Glomerular visceral epithelial cell (primary cell): ENCODE results near the gene PGM2.

Source experiments
- DNase-seq: peaks from one replicate; pipeline ENCODE4 v3.0.0-alpha.2; 2016; ENCODE audit errors: extremely low spot score

Gene PGM2

GRCh38 chr4:37864786-37865185, 38.3 kb downstream of the PGM2 start:
- no peak for DNase-seq

DNA sequence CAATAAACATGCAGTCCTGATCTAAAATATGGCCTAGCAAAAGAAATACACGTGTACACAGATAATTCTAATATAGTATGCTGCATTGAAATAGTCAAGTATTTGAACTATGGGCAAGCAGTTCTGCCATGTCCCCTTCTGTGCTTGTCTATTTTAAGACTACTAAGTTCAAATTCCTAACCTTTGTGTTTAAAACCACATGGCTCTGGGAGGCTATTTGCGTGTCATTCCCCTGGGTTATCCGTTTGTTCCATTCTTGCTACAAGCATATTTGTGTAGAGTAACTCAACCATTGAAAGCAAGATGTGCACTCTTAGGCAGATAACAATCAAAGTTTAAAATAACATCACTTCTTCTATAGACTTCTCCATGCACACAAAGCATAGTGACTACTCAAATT, 39.0 kb downstream of the PGM2 start:
- DNase-seq: no peak

GRCh38 chr4:37867102-37867501, 40.6 kb downstream of the PGM2 start:
- no peak for DNase-seq

GRCh38 chr4:37868238-37868637, 41.8 kb downstream of the PGM2 start:
- no peak for DNase-seq

GRCh38 chr4:37872310-37872988, 46.0 kb downstream of the PGM2 start:
- no peak for DNase-seq

DNA sequence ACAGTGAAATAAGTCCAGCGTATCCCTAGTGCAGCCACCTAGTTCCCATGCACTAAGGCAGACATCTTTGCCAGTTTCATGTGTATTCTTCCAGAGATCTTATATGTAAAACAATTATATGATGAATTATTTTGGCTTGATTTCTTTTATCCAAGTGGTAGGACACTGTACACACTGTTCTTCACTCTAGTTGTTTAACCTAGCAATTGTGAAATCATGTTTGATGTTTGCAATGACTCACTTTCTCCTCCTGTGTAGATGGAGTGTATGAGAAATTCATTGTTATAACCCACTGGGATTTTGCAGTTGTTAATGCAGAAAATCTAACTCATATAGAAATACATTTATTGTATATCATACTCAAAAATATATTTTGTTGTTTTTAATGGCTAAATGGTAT, 46.9 kb downstream of the PGM2 start:
- DNase-seq: peak; percentile 4

DNA sequence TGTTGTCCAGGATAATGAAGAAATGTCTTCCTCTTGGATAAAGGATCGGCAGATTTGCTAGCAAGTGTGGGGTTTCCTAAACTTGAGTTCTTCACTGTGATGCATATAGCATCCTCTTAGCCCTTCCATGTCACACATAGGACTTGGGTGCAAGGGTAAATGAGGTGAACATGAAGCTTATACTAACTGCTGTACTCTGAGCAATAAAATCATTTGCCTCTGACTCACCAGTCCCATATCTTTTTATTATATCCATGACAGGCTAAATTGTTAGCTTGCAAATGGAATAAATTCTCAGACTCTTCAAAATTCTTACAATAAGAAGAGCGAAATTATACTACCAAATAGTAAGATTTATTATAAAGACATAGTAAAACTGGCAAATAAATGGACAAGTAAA, 49.7 kb downstream of the PGM2 start:
- no peak for DNase-seq

GRCh38 chr4:37879365-37879764, 52.9 kb downstream of the PGM2 start:
- no peak for DNase-seq

DNA sequence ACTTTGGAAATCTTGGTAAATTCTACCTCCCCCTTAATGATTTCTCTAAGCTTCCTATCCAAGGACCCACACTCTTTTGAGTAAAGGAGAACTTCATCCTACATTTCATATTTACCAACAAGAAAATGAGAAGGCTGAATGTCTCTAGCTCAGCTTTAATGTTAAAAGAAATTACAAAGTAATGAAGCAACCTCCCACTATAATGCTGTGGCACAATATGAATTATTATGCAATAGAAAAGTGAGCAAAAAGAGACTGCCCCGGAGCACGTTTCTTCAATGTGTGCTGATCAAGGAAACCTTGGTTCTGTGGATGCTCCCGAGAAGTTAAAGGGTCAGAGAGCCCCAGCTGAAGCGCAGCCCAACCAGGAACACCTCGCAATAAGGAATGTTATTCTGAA, 55.3 kb downstream of the PGM2 start:
- no peak for DNase-seq

DNA sequence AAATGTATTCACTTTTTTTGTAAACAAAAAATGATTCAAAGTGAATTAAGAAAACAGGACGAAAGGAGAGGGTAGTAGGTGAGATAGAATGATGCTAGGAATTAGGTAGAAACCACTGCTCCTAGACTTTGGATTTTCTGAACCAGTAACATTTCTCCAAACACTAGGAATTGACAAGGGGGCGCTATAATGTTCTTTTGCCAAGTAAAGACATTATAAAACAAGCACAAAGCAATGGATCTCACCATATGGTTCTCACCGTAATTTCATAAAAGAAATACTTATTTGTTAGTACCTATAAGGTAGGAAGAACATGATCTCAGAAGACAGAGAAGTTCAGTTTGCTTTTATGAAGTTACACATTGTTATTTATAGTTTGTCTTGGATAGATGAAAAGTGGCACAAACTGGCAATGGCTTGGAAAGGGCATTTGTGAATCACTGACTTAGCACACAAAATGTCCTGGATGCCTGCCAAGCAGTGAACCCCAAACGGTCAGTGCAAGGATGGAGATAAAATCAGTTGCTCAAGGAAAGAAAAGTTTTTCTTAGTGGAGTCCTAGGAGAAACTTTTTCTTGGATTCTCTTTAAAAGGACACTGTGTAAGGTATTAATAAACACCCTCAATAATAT, 56.3 kb downstream of the PGM2 start:
- DNase-seq: peak; percentile 19

DNA sequence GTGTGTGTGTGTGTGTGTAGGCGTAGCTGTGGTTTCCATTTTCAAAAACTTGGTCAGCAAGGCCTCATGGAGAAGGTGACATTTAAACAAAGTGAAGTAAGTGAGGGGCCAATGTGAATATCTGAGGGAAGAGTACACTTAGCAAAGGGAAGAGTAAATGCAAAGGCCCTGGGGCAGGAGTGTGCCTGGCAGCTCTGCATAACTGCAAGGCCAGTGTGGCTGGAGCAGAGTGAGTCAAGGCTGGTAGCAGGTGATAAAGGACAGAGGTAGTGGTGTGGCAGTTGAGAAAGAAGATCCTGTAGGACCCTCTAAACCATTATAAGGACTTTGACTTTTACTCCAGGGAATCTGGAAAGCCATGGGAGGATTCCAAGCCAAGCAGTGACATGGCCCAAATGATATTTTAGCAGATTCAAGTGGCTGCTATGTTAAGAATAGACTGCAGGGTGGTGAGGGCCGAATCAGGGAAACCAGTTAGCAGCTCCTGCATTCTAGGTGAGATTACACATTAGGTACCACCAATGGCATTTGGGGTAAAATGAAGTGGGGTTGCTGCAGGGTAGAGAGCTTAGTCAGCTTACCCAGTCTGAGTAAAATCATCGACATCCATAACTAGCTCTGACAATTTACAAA, 58.5 kb downstream of the PGM2 start:
- DNase-seq: no peak

DNA sequence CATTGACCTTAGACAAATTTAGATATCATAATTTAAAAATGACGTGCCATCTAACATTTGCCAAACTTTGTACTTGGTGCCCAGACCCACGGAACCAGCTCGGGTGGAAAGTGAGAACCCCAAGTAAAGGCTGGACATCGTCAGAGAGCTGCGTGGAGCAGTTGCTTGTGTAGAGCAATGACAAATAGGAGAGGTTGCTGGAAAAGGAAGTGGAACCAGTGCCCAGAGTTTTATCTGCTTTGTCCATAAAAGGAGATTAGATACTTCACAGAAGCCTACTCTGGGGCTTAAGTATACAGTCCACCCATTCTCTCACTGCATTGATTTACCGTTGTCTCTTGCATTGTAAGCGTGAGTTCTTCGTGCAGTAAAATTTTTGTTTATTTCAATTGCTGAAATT, 59.0 kb downstream of the PGM2 start:
- no peak for DNase-seq

DNA sequence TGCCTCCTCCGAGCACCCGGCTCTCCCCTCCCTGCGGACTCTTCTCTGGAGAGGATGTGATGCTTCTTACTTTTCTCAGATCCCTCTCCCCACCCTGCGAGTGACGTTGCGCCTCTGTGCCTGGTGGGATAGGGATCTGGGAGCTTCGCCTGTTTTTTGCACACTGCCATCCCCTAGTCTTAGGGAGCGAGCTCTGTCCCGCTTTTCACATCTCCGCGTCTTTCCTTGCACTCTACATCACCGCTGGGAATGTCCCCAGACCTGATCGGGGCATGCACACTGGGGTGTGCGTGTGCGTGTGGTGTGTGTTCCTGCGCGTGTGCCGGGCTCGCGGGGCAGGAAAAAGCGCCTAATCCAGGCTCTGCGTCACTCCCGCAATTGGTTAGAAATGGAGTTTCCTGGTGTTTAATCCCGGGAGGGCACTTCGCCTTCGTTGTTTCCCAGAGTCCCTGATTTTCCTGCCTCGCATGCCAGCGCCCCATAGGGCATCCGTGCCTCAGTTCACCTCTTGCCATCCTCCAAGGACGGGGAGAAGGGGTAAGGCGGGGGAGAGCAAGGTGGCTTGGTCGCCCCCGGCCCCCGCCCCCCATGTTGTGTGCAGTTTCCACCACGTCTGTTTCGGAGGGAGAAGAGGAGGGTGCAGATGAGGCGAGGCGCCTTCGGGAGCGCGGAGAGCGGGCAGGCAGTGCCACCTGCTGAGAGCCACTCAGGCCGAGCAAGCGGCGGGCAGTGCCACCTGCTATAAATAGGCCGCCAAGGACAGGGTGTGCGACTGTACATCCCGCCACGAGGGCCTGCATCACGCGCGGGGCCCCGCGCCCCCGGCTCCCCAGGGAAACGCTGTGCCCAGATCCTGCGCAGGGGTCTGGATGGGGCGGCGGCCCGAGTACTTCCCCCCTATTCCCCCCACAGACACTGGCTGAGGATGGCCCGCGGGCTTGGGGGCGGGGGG, 63.6 kb downstream of the PGM2 start:
- DNase-seq: peak; percentile 27

- DNase-seq: peak; percentile 63
Observed at GRCh38 chr4:37890801-37891259, 64.3 kb downstream of the PGM2 start, which contains the start of gene TBC1D1. TSS of gene TBC1D1 (plus strand) at chr4:37891084. CDS start at chr4:37902096, 11,012 bp downstream.

DNA sequence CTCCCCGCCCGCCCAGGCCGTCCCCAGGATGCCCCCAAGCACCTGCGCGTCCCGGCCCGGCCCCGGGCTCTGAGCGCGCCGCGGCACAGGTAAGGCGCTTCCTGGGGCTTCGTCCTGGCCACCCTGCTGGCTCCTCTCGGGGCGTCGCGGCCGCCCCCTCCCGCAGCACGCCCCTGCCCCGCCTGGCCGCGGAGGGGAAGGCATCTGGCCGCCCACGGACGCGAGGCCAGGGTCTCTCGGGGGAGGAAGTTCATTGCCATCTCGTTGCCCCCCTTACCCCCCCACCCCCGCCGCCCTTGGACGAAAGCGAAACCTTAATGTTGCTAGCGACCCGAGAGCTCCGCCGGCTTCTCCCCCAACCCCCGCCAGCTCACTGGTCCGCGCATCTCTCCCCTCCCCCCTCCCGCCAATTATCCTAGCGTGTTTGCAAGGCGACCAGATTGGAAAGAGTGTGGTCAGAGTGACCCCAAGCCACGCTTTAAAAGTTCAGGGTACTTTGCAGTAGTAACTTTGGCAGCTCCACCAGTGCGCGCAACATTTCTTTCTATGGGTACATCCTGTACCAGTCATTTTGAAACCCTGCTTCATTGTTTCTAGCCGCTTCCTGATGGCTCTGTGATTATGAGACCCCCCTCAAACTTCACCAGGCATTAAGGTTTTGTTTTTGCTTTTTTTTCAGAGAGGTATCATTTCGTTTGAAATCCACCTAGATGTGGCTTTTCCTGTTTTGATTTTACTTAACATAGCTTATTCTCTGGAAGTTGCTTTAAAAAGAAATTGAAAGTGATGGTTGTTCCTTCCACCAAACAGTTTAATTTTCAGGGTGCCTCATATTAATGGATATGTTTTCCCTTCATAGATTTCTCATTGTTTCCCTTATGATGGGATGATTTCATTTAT, 65.0 kb downstream of the PGM2 start:
- DNase-seq: peak; percentile 46

- no peak for DNase-seq
Observed at GRCh38 chr4:37892641-37893040, 66.2 kb downstream of the PGM2 start.

GRCh38 chr4:37893164-37893563, 66.7 kb downstream of the PGM2 start:
- no peak for DNase-seq

DNA sequence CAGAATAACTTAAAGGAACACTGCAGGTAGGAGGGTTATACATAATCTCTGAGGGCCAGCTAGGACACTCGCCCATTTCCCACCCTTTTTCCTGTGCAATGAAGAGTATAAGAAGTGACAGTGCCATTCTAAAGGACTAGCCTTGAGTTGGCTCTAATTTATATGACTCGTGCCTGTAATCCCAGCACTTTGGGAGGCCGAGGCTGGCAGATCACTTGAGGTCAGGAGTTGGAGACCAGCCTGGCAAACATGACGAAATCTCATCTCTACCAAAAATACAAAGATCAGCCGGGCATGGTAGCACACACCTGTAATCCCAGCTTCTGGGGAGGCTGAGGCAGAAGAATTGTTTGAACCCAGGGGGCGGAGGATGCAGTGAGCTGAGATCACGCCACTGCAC, 68.8 kb downstream of the PGM2 start:
- DNase-seq: no peak

DNA sequence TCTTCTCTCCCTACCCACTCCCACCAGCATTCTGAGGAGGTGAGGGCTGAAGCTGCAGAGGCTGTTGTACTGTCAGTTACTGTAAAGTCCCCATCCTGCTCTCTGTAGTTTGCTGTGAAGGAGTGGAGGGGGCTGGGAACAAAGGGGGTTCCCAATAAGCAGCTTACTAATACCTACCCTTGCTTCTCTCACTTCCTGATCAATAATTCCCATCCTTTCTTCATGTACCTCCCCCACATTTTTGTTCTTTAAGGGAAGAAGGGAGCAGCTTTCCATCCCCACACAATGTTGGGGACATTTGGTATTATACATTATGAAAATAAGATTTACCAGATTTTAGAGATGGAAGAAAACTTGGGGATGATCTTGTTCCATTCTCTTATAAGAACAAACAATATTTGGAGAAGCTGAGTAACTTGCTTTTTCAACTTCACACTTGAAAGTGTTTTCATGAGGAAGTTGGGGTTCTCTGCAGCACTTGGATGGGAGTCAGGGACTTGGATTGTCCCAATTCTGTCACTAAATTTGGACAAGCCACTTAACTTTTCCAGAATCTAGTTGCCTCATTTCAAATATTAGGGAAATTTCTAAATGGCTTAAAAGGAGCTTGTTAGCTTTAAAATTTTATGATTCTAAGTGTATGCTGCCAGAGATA, 69.8 kb downstream of the PGM2 start:
- DNase-seq: no peak

DNA sequence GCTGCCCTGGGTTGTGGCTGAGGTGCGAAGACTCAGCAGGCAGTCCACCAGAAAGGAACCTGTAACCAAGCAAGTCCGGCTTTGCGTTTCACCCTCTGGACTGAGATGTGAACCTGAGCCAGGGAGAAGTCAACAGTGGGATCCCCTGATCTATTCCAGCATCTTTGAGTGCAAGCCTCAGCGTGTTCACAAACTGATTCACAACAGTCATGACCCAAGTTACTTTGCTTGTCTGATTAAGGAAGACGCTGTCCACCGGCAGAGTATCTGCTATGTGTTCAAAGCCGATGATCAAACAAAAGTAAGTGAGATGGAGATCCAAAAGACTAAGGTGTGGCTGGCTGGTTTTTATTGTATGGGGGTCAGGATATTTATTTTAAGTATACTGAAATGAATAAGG, 75.7 kb downstream of the PGM2 start:
- DNase-seq: no peak
